ENCODE results near the gene KAZN.

The KAZN gene

GRCh38 chr1:14915356-14916054 is 317.0 kb downstream of the KAZN start:
- no peak for TF ChIP-seq EZH2 (IDR thresholded peaks at IDR 0.05; ENCODE audit: borderline replicate concordance, low read length)
- TF ChIP-seq CTCF (IDR thresholded peaks at IDR 0.05; ENCODE audit: low read length) = peak; percentile 82
- no peak overlapping the region for H3K27ac ChIP-seq (ENCODE audit: low read depth, low read length, poor library complexity, severe bottlenecking)
- peaks cover 4% of the 10 kb centered on the region; the same call in 1 of the 2 replicates for H3K27me3 ChIP-seq (ENCODE audit: insufficient read depth, low read length)
- no peaks in the 10 kb centered on the region for H3K36me3 ChIP-seq (ENCODE audit: insufficient read depth, low read length)
- H3K9ac ChIP-seq (ENCODE audit: low read length) = no peak overlapping the region
- H3K9me3 ChIP-seq (ENCODE audit: low read length) = no peaks in the 10 kb centered on the region
- no peaks in the 10 kb centered on the region for H3K79me2 ChIP-seq (ENCODE audit: insufficient read depth, low read length)
- no peaks in the 10 kb centered on the region for H3K9me2 ChIP-seq (ENCODE audit: low read depth, low read length)
- no peaks in the 10 kb centered on the region for H4K20me1 ChIP-seq (ENCODE audit: insufficient read depth, low read length)
- no peaks in the 10 kb centered on the region for H3F3A ChIP-seq (ENCODE audit: insufficient read depth, low read length)
- H2AFZ ChIP-seq (ENCODE audit: low read length) = no peak overlapping the region
- H3K4me3 ChIP-seq (ENCODE audit: low read depth, low read length, poor library complexity, severe bottlenecking) = no peak overlapping the region
- no peak overlapping the region for H3K4me2 ChIP-seq (ENCODE audit: low read length)
- peaks cover 21% of the 10 kb centered on the region for H3K4me1 ChIP-seq (ENCODE audit: insufficient read depth, low read length, severe bottlenecking)

- H3K36me3 ChIP-seq (ENCODE audit: insufficient read depth, low read length) = no peaks in the 10 kb centered on the region
- no peak overlapping the region for H3K4me3 ChIP-seq (ENCODE audit: low read depth, low read length, poor library complexity, severe bottlenecking)
- H3F3A ChIP-seq (ENCODE audit: insufficient read depth, low read length) = no peaks in the 10 kb centered on the region
- peaks cover 3% of the 10 kb centered on the region for H3K4me1 ChIP-seq (ENCODE audit: insufficient read depth, low read length, severe bottlenecking)
- no peak overlapping the region for H3K9ac ChIP-seq (ENCODE audit: low read length)
- H3K27ac ChIP-seq (ENCODE audit: low read depth, low read length, poor library complexity, severe bottlenecking) = no peak overlapping the region
- H3K4me2 ChIP-seq (ENCODE audit: low read length) = no peak overlapping the region
- peaks cover 4% of the 10 kb centered on the region; the same call in 1 of the 2 replicates for H3K27me3 ChIP-seq (ENCODE audit: insufficient read depth, low read length)
- H2AFZ ChIP-seq (ENCODE audit: low read length) = no peak overlapping the region
- H4K20me1 ChIP-seq (ENCODE audit: insufficient read depth, low read length) = no peaks in the 10 kb centered on the region
- no peaks in the 10 kb centered on the region for H3K79me2 ChIP-seq (ENCODE audit: insufficient read depth, low read length)
- TF ChIP-seq EZH2 (IDR thresholded peaks at IDR 0.05; ENCODE audit: borderline replicate concordance, low read length) = no peak
- TF ChIP-seq CTCF (IDR thresholded peaks at IDR 0.05; ENCODE audit: low read length) = no peak
- no peaks in the 10 kb centered on the region for H3K9me3 ChIP-seq (ENCODE audit: low read length)
- no peaks in the 10 kb centered on the region for H3K9me2 ChIP-seq (ENCODE audit: low read depth, low read length)
Observed at GRCh38 chr1:14919289-14919688, 320.8 kb downstream of the KAZN start.

- H3K4me2 ChIP-seq (ENCODE audit: low read length) = no peak overlapping the region
- no peak overlapping the region for H2AFZ ChIP-seq (ENCODE audit: low read length)
- no peaks in the 10 kb centered on the region for H3K9me2 ChIP-seq (ENCODE audit: low read depth, low read length)
- no peak overlapping the region for H3K9ac ChIP-seq (ENCODE audit: low read length)
- H3K4me3 ChIP-seq (ENCODE audit: low read depth, low read length, poor library complexity, severe bottlenecking) = no peak overlapping the region
- H3K36me3 ChIP-seq (ENCODE audit: insufficient read depth, low read length) = no peaks in the 10 kb centered on the region
- no peaks in the 10 kb centered on the region for H4K20me1 ChIP-seq (ENCODE audit: insufficient read depth, low read length)
- no peaks in the 10 kb centered on the region for H3F3A ChIP-seq (ENCODE audit: insufficient read depth, low read length)
- TF ChIP-seq CTCF (IDR thresholded peaks at IDR 0.05; ENCODE audit: low read length) = no peak
- no peak for TF ChIP-seq EZH2 (IDR thresholded peaks at IDR 0.05; ENCODE audit: borderline replicate concordance, low read length)
- no peaks in the 10 kb centered on the region for H3K9me3 ChIP-seq (ENCODE audit: low read length)
- no peaks in the 10 kb centered on the region for H3K79me2 ChIP-seq (ENCODE audit: insufficient read depth, low read length)
- H3K27ac ChIP-seq (ENCODE audit: low read depth, low read length, poor library complexity, severe bottlenecking) = no peak overlapping the region
- H3K27me3 ChIP-seq (ENCODE audit: insufficient read depth, low read length) = peaks cover 4% of the 10 kb centered on the region; the same call in 1 of the 2 replicates
- no peaks in the 10 kb centered on the region for H3K4me1 ChIP-seq (ENCODE audit: insufficient read depth, low read length, severe bottlenecking)
Observed at GRCh38 chr1:14919751-14920150, 321.3 kb downstream of the KAZN start.
